ENCODE results near the gene PANK4. TPM values are rescaled to one million over a fixed set of nuclear protein-coding genes. Genes with fewer than 3 reads are reported as not detected.

The PANK4 gene
- total and polyA plus RNA-seq, 9 of the 15 experiments (the other 6 are each of a cell fraction or from before 2014, with no cell fraction given), result 0.93 to 55.6 (median 31.5) TPM

- TF ChIP-seq ZBTB9 (CRISPR knock-in tag; IDR thresholded peaks at IDR 0.05) (peak; percentile 92), CREB1 (IDR thresholded peaks at IDR 0.05) (no peak), CREB1 (CRISPR knock-in tag; IDR thresholded peaks at IDR 0.05) (peak; percentile 33; the same call in 1 of the 2 replicates), PHF8 (IDR thresholded peaks at IDR 0.05; ENCODE audit: borderline replicate concordance, low read length) (peak; percentile 40; the same call in 1 of the 2 replicates), NR1H2 (CRISPR knock-in tag; IDR thresholded peaks at IDR 0.05) (no peak), SP2 (IDR thresholded peaks at IDR 0.05; ENCODE audit: extremely low read depth, low read depth, low read length, poor library complexity, severe bottlenecking) (no peak), E2F4 (CRISPR knock-in tag; IDR thresholded peaks at IDR 0.05; ENCODE audit: low read depth) (no peak), ZNF766 (CRISPR knock-in tag; conservative IDR thresholded peaks at IDR 0.05) (no peak), HSF4 (CRISPR knock-in tag; IDR thresholded peaks at IDR 0.05; ENCODE audit: borderline replicate concordance) (no peak), EP300 (IDR thresholded peaks at IDR 0.05; ENCODE audit: low read length) (peak; percentile 24; the same call in 1 of the 2 replicates), SP1 (CRISPR knock-in tag; IDR thresholded peaks at IDR 0.05) (peak; percentile 63), CXXC5 (CRISPR knock-in tag; IDR thresholded peaks at IDR 0.05) (peak; percentile 80), RREB1 (CRISPR knock-in tag; IDR thresholded peaks at IDR 0.05) (0 out of 2 replicates have a peak, but pooled peaks have one; percentile 77), DMBX1 (CRISPR knock-in tag; IDR thresholded peaks at IDR 0.05; ENCODE audit: borderline replicate concordance) (peak; percentile 71; the same call in 1 of the 2 replicates), ADNP (tag; IDR thresholded peaks at IDR 0.05) (peak; percentile 97), LEF1 (IDR thresholded peaks at IDR 0.05) (peak; percentile 67)
- TF ChIP-seq, protein P1, sequence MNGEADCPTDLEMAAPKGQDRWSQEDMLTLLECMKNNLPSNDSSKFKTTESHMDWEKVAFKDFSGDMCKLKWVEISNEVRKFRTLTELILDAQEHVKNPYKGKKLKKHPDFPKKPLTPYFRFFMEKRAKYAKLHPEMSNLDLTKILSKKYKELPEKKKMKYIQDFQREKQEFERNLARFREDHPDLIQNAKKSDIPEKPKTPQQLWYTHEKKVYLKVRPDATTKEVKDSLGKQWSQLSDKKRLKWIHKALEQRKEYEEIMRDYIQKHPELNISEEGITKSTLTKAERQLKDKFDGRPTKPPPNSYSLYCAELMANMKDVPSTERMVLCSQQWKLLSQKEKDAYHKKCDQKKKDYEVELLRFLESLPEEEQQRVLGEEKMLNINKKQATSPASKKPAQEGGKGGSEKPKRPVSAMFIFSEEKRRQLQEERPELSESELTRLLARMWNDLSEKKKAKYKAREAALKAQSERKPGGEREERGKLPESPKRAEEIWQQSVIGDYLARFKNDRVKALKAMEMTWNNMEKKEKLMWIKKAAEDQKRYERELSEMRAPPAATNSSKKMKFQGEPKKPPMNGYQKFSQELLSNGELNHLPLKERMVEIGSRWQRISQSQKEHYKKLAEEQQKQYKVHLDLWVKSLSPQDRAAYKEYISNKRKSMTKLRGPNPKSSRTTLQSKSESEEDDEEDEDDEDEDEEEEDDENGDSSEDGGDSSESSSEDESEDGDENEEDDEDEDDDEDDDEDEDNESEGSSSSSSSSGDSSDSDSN (IDR thresholded peaks at IDR 0.05; ENCODE audit: borderline replicate concordance in 1 of 2, low read depth in 2 of 2, low read length in 2 of 2), result no peak
Measured at GRCh38 chr1:2541619-2542245, 15.3 kb upstream of the PANK4 start (continued).
